ENCODE results near the gene ZNF579. TPM values are rescaled to one million over a fixed set of nuclear protein-coding genes. Genes with fewer than 3 reads are reported as not detected.

The ZNF579 gene
- total RNA-seq, 1 experiment from 2014 or later, result 12.6 TPM

- Mint-ChIP-seq H3K27me3 (ENCODE audit: insufficient read depth, unreplicated experiment) (no peaks in the 10 kb centered on the region), H3K4me3 (ENCODE audit: unreplicated experiment) (no peak overlapping the region), H3K4me1 (ENCODE audit: insufficient read depth, unreplicated experiment) (peaks cover 9% of the 10 kb centered on the region), H3K9me3 (ENCODE audit: unreplicated experiment) (no peaks in the 10 kb centered on the region), H3K36me3 (ENCODE audit: insufficient read depth, unreplicated experiment) (no peaks in the 10 kb centered on the region), H3K27ac (ENCODE audit: low read depth, unreplicated experiment) (no peak overlapping the region)
- no peak for TF ChIP-seq CTCF (IDR thresholded peaks at IDR 0.05; ENCODE audit: unreplicated experiment)
- DNase-seq (ENCODE audit: unreplicated experiment), result no peak
- CTCF ChIA-PET, result interaction anchor here (0.6 kb wide), 1 partner anchor 33 kb away, joined by 3 read pairs; no protein-coding TSS in a partner anchor
- intact Hi-C loops (cut with micrococcal nuclease), result no loop called here
- POLR2A ChIA-PET, result no interaction called here
- BruUV-seq (replicated peaks), result no TSS peak
Observed at GRCh38 chr19:55553217-55554182, 27.1 kb downstream of the ZNF579 start.

- no TSS peak for BruUV-seq (replicated peaks)
- no peaks in the 10 kb centered on the region for H3K27me3 Mint-ChIP-seq (ENCODE audit: insufficient read depth, unreplicated experiment)
- no peak for TF ChIP-seq CTCF (IDR thresholded peaks at IDR 0.05; ENCODE audit: unreplicated experiment)
- POLR2A ChIA-PET, result no interaction called here
- peak; percentile 7 for DNase-seq (ENCODE audit: unreplicated experiment)
- CTCF ChIA-PET, result interaction anchor here (1.1 kb wide), 1 partner anchor 35 kb away, joined by 5 read pairs; no protein-coding TSS in a partner anchor
- no peaks in the 10 kb centered on the region for H3K36me3 Mint-ChIP-seq (ENCODE audit: insufficient read depth, unreplicated experiment)
- peaks cover 9% of the 10 kb centered on the region for H3K4me1 Mint-ChIP-seq (ENCODE audit: insufficient read depth, unreplicated experiment)
- H3K4me3 Mint-ChIP-seq (ENCODE audit: unreplicated experiment), result no peak overlapping the region
- H3K27ac Mint-ChIP-seq (ENCODE audit: low read depth, unreplicated experiment), result no peak overlapping the region
- H3K9me3 Mint-ChIP-seq (ENCODE audit: unreplicated experiment), result no peaks in the 10 kb centered on the region
- intact Hi-C loops (cut with micrococcal nuclease), result no loop called here
Observed at GRCh38 chr19:55552620-55553019, 28.0 kb downstream of the ZNF579 start.

- CTCF ChIA-PET, result interaction anchor here (1.1 kb wide), 1 partner anchor 35 kb away, joined by 5 read pairs; no protein-coding TSS in a partner anchor
Observed at GRCh38 chr19:55552206-55552605, 28.4 kb downstream of the ZNF579 start.

More at GRCh38 chr19:55552206-55552605, 28.4 kb downstream of the ZNF579 start:
- Mint-ChIP-seq H3K9me3 (ENCODE audit: unreplicated experiment) (no peaks in the 10 kb centered on the region), H3K4me1 (ENCODE audit: insufficient read depth, unreplicated experiment) (peaks cover 13% of the 10 kb centered on the region), H3K27ac (ENCODE audit: low read depth, unreplicated experiment) (no peak overlapping the region), H3K36me3 (ENCODE audit: insufficient read depth, unreplicated experiment) (no peaks in the 10 kb centered on the region), H3K27me3 (ENCODE audit: insufficient read depth, unreplicated experiment) (no peaks in the 10 kb centered on the region), H3K4me3 (ENCODE audit: unreplicated experiment) (no peak overlapping the region)
- DNase-seq (ENCODE audit: unreplicated experiment), result no peak
- intact Hi-C loops (cut with micrococcal nuclease), result no loop called here
- POLR2A ChIA-PET, result no interaction called here
- no peak for TF ChIP-seq CTCF (IDR thresholded peaks at IDR 0.05; ENCODE audit: unreplicated experiment)
- BruUV-seq (replicated peaks), result no TSS peak
